ENCODE results near the gene DLG4. TPM values are rescaled to one million over a fixed set of nuclear protein-coding genes. Genes with fewer than 3 reads are reported as not detected.
A peak's percentile ranks its signal among the peaks of the same experiment; 100 is the strongest.

Gene DLG4
- total RNA-seq, 4 donors from 2014 or later, result 6.8 to 21.5 (median 12.4) TPM

- H3K27ac ChIP-seq, result peak overlapping the region; percentile 73 to 96 (median 74)
- no peaks in the 10 kb centered on the region for H3K27me3 ChIP-seq
- 0 to 1% methylated on average over 2 to 15 of the region's 73 CpGs for WGBS, 2 donors
- TF ChIP-seq CTCF (IDR thresholded peaks at IDR 0.05) (no peak), POLR2A (IDR thresholded peaks at IDR 0.05) (no peak)
- peak overlapping the region; percentile 48 to 100 (median 62) for H3K4me3 ChIP-seq (replicated peaks in 1 of 3)
- DNase-seq, result peak; percentile 78 to 85
- peaks cover 29 to 41% of the 10 kb centered on the region in 2 donors for H3K4me1 ChIP-seq
- H3K36me3 ChIP-seq, result peaks cover 7 to 17% of the 10 kb centered on the region in 2 donors
- intact Hi-C loops (cut with DNase I), result no loop called here
- H3K9me3 ChIP-seq, result no peaks in the 10 kb centered on the region
Observed at GRCh38 chr17:7237761-7238419, 18.3 kb upstream of the DLG4 start.

- H3K27me3 ChIP-seq, result no peaks in the 10 kb centered on the region
- 25 to 35% methylated on average over 6 of the region's 6 CpGs for WGBS, 2 donors
- no peak for TF ChIP-seq POLR2A (IDR thresholded peaks at IDR 0.05)
- TF ChIP-seq CTCF (IDR thresholded peaks at IDR 0.05), result no peak
- intact Hi-C loops (cut with DNase I), result no loop called here
- H3K9me3 ChIP-seq, result no peaks in the 10 kb centered on the region
- peaks cover 32 to 47% of the 10 kb centered on the region in 2 donors for H3K4me1 ChIP-seq
- H3K4me3 ChIP-seq (replicated peaks in 1 of 3), result peak overlapping the region; percentile 48 to 100 (median 62)
- H3K36me3 ChIP-seq, result peaks cover 7 to 17% of the 10 kb centered on the region in 2 donors
- peak overlapping the region; percentile 73 to 96 (median 74) for H3K27ac ChIP-seq
- no peak for DNase-seq
Observed at GRCh38 chr17:7237266-7237760, 17.7 kb upstream of the DLG4 start.

- H3K27me3 ChIP-seq, result no peaks in the 10 kb centered on the region
- no peak for DNase-seq
- TF ChIP-seq CTCF (IDR thresholded peaks at IDR 0.05), result no peak
- TF ChIP-seq POLR2A (IDR thresholded peaks at IDR 0.05), result no peak
- 89% methylated on average over 6 of the region's 6 CpGs for WGBS, 2 donors
- intact Hi-C loops (cut with DNase I), result no loop called here
- no peak overlapping the region for H3K4me3 ChIP-seq (replicated peaks in 1 of 3)
- H3K27ac ChIP-seq, result peak overlapping the region in 1 of 3 donors; percentile 74
- peaks cover 35 to 52% of the 10 kb centered on the region in 2 donors for H3K4me1 ChIP-seq
- H3K36me3 ChIP-seq, result peaks cover 7 to 17% of the 10 kb centered on the region in 2 donors
- no peaks in the 10 kb centered on the region for H3K9me3 ChIP-seq
Observed at GRCh38 chr17:7236808-7237207, 17.2 kb upstream of the DLG4 start.

- Histone ChIP-seq H3K9me3 (no peaks in the 10 kb centered on the region), H3K27me3 (no peaks in the 10 kb centered on the region), H3K4me1 (peaks cover 32 to 48% of the 10 kb centered on the region in 2 donors), H3K4me3 (replicated peaks in 1 of 3) (no peak overlapping the region), H3K36me3 (peaks cover 7 to 17% of the 10 kb centered on the region in 2 donors), H3K27ac (no peak overlapping the region)
- TF ChIP-seq CTCF (IDR thresholded peaks at IDR 0.05) (no peak), POLR2A (IDR thresholded peaks at IDR 0.05) (no peak)
- intact Hi-C loops (cut with DNase I), result no loop called here
- no peak for DNase-seq
- WGBS, 2 donors, result 82 to 88% methylated on average over 22 of the region's 22 CpGs
Observed at GRCh38 chr17:7235693-7236665, 16.3 kb upstream of the DLG4 start.

Measured in thyroid gland (tissue), 4 donors.